ENCODE data around the gene TM6SF1.
"Not testable (repeated sequence)": the region's sequence is repeated elsewhere in the genome, so short reads cannot be mapped to it uniquely, and the experiment has no call there.

Gene TM6SF1

DNA sequence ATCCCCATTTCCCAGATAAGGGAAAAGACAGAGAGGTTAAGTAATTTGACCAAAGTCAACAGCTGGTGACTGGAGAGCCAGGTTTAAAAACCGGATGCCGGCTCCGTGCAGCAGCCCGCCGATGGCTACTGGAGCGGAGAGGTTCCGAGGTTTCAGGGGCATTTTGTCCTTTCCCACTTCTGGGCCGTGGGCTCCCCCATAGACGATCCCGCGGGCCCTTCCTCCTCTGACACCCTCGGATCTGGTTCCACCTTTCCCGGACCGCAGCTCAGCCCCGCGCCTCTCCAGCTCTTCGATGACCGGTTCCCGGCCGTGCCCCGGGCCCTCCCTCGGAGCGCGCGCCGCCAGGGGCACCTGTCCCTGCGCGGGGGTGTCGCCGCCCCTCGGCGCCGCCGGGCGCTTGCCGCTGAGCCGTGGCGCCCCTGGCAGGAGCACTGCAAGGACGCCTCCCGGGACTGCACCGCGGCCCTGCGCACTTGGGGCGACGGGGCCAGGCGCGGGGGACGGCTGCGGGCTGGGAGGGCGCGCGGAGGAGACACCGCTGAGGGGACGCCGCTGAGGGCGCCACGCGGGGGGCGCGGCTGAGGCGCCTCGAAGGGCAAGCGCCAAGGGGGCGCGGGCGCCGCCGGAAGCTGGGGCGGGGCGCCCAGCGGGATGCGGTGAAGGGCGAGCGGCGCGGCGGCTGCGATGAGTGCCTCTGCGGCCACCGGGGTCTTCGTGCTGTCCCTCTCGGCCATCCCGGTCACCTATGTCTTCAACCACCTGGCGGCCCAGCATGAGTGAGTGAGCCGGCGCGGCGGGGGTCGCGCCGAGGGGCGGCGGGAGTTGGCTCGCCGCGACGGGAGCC, at the start of gene TM6SF1:
Gene TM6SF1 (plus strand): TSS at position 652 of the 847 bp plus-strand sequence. CDS start 36 bp downstream, at position 688.
- DNase-seq: no peak

DNA sequence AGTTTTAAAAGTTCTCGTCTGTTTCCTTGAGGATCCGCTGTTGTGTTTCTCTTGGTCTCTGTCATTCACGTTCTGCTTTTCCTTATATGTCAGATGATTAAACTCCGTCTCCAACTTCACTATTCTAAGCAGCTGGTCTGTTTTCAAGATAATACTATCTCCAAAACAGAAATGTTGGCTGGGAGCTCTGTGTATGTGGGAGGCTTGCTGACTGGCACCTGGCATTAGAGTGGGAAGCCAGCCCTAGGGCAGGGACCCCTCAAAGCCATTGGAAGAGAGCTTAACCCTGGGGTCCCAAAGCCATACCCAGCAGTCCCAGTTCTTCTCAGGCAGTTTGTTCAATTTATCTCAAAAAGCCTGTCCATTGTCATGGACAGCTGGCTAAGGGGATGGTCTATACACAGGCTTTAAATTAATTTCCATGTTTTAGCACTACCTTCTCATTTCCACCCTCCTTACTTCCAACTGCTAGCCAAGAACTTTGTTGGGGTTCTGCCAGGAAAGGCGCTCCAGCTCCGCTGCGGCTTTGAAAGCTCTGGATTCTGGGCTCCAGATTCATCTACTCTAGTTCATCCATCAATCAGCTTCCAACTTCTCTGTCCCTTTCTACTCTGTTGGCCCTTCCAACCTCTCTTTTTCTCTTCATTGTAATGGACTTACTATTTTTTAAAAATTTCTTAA, 49.6 kb upstream of the TM6SF1 start:
- no peak for DNase-seq

DNA sequence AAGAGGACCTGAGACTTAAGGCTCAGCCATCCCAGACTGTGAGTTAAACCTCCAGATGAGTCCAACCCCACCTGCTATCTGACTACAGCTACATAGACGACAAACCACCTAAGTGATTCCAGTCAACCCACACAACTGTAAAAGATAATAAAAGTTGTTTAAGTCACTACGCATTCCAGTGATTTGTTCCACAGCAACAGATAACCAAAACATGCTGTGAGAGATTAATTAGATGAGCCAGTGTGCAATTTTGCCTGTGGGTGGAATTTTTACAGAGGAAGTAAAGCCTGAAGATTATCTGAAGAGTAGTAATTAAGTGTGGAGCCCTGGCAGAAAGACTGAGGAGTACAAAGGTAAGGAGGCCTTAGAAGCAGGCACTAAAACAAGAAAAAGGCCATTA, 45.8 kb upstream of the TM6SF1 start:
- no peak for DNase-seq

DNA sequence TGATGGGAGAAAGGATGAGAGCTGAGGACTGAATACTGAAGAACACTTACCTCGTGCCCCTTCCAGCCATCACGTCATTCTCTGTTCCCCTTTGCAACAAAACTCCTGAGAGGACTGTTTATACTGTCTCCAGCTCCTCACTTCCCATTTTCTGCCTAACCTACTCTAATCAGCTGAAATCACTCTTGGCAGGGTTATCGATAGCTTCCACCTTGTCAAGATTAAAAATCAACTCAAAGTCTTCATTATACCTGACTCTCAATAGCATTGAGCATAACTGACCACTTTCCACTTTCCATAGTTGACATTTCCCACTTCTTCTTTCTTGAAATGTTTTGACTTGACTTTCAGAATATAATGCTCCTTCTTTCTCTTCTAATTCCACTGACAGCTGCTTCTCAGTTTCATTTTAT, 44.7 kb upstream of the TM6SF1 start:
- DNase-seq: no peak

DNA sequence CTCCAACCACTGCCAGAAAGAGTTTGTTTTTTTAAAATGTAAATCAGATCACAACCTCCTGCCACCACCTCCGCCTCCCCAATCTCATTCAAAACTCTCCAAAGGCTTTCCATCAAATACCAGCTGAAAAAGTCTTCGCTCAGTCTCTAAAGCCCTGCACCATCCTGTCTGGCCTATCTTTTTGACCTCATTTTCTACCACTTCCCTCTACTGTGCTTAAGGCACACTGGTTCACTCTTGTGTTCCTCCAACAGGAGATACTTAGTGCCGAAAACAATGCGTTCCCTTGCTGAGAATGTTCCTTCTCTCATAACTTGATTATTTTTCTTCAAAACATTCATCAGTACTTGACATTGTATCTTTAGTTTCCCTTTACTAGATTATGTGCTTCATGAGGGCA, 43.9 kb upstream of the TM6SF1 start:
- no peak for DNase-seq

DNA sequence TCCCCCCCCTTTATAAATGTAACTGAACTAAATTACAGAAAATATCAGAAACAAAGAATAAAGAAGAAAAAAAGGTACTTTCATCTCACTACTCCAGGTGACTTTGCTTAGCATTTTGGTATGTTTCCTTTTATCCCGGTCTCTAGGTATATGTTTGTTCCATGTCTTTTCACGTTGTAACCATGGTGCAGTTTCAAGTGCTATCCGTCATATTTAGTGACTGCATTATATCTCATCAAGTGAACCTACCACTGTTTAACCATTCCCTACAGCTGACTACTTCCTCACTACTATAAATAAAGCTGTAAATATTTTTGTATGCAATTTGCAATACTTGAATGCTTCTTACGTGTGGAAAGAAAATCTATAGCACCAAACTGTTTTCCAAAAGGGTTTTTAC, 42.6 kb upstream of the TM6SF1 start:
- no peak for DNase-seq

DNA sequence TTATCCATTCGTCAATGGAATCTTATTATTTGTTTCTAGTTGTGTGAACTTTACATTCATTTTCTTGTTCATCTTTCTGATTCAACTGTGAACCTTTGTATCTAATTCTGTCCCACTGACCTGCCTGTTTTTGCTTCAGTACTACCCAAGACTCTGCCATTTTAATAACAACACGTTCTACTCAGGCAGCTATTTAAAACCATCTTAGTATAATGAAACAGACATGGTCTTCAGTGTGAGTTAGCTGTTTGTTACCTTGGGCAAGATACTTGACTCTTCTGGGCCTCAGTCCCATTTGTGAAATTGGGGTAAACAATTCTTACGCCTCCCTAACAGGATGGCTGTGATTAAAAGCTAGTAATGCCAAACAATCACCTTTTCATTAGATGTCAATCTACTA, 42.0 kb upstream of the TM6SF1 start:
- DNase-seq: no peak

DNA sequence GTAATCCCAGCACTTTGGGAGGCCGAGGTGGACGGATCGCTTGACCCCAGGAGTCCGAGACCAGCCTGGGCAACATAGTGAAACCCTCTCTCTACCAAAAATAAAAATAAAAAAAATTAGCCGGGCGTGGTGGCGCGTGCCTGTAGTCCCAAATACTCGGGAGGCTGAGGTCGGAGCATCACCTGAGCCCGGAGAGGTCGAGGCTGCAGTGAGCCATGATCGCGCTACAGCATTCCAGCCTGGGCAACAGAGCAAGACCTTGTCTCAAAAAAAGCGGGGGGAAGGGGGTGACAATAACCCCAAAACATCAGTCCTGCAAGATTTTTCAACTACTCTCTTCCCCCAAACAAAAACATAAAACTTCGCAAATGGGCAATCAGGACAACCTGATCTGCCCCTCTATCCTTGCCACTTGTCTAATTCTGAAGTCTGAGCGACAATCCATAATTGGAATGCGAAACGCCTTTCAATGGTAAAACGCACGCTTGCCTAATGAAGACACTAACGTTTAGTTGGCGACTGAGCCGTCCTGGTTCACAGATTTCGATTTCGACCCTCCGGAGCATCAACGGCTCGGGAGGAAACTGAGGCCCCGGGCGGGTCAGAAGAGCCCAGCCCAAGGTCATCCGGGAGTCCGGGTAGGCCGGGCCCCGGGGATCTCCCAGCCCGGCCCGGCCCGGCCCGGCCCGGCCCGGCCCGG, 41.3 kb upstream of the TM6SF1 start:
- no peak for DNase-seq

DNA sequence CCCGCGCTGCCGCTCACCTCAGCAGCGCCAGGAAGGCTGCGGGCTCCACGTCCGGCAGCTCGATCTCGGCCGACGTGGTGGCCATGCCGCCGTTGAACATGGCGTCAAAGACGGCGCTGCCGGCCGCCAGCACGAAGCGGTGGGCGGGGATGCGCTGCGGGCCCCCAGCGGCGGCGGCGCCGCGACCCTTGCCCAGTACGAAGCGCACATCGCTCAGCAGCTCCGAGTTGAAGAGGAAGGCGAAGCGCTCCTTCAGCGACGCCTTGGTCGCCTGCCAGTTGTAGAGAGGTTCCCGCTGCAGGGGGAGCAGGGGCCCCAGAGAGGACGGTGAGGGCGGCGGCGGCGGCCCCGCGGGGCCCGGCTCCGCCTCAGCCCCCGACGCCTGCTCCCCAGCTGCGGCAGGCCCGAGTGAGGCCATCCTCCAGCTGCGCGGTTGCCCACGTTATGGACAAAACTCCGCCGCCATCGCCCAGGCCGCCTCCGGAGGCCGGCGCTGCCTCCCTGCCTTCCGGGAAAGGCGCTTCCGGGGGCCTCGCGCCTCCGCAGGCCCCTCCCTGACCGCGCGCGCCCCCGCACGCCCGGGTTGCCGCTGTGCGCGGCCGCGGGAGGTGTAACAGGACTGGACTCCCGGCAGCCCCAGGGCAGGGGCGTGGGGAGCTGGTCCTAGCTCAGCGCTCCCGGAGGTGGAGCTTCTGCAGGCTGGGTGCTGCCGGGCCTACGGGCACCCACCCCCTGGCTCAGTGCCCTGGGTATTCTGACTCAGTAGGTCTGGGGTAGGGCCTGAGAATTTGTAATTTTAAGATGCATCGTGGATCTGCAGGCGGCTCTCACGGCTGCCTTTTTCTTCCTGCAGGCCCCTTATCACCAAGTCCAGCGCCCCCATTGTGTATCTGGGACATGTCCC, 40.5 kb upstream of the TM6SF1 start, which contains the start of gene BTBD1:
Gene BTBD1 (minus strand): TSS at position 519 of the 904 bp plus-strand sequence. CDS start 101 bp downstream, at position 418.
- peak; percentile 45 for DNase-seq

DNA sequence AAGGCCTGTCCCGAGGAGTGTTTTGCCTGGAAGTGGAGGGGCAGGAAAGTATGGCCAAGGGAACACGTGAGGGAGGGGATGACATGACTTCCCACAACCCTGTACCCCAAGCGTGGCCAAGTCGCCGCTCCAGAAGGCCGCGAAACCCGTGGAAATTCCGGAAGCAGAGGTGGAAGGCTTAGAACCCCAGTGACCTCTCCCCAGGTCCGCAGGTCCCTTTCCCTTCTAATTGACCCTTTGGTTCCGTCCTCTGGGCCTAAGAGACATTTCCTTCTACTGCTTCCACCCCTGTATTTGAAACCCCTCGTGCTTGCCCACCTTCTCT, 39.8 kb upstream of the TM6SF1 start:
- no peak for DNase-seq

DNA sequence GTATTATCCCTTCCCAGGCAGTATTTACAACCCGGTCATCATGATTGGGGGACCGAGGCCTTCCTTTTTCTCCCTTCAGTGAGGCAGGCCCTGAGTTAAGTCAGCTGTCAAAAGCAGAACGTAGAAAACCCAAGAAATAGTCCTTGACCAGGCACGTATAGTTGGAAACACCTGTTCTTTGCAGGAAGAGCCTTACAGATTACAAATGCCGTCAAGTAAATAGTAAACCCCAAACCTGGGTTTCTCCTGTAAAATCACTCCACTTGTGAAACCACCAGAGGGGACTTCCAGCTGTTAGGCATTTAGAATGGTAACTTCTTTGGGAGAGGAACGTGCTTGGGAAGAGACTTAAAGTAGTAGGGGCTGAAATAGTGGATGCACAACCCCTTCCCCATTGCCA, 39.4 kb upstream of the TM6SF1 start:
- no peak for DNase-seq

DNA sequence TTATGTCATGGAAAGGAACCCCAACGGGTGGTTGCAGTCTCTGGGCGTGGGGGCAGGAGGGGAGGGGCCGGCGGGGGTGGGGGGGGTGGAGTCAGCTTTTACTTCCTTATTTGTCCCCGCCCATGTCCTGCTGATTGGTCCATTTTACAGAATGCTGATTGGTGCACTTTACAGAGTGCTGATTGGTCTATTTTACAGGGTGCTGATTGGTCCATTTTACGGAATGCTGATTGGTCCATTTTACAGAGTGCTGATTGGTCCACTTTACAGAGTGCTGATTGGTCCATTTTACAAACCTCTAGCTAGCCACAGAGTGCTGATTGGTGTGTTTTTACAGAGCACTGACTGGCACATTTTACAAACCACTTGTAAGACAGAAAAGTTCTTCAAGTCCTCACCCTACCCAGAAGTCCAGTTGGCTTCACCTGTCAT, 38.2 kb upstream of the TM6SF1 start:
- not testable (repeated sequence) for DNase-seq

DNA sequence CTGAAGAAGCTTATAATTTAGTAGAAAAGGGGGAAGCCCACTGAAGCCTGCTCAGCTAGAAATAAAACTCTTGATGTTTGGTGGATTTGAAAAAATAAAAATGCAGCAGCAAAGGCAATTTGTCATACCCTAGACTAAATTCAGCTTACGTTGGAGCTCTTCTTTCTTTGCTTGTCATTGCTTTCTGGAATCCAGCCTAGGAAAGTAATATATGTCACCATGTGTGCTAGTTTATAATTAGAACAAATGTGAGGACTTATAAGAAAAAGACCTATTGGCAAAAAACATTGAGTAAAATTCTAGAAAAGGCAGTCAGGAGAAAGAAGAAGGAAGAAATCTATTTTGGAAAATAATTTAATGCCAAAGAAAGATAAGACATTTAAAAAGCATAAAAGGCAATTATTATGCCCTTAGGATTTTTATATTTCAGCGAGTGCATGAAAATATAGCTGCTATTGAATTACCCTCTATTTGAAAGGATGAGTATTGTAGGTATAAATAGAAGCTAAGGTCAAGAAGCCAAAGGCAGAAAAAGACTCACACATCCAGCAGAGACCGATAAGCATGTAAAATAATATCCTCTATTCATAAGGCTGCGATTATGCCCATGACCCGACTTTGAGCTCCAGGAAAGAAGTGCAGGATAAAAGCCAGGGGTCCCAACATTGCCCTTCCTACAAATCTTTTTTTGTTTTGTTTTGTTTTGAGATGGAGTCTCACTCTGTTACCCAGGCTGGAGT, 29.8 kb upstream of the TM6SF1 start:
- no peak for DNase-seq

DNA sequence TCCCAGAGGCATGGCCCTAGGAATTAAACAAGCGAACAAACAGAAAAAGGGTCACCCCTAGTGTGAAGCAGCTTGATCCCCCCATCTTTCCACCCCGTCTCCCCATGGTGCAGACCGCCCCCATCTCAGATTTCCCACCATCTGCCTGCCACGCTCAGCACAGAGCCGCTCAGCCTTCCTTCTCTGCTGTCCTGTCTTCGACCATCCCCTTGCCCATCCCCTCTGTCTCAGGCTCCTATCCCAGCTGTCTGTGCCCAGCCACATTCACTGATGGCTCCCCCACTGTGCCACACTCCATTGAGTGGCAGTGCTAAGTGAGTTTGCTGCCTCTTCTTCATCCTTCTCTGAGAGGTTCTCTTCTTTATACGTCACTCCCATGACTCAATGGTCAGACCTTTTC, 28.7 kb upstream of the TM6SF1 start:
- no peak for DNase-seq

DNA sequence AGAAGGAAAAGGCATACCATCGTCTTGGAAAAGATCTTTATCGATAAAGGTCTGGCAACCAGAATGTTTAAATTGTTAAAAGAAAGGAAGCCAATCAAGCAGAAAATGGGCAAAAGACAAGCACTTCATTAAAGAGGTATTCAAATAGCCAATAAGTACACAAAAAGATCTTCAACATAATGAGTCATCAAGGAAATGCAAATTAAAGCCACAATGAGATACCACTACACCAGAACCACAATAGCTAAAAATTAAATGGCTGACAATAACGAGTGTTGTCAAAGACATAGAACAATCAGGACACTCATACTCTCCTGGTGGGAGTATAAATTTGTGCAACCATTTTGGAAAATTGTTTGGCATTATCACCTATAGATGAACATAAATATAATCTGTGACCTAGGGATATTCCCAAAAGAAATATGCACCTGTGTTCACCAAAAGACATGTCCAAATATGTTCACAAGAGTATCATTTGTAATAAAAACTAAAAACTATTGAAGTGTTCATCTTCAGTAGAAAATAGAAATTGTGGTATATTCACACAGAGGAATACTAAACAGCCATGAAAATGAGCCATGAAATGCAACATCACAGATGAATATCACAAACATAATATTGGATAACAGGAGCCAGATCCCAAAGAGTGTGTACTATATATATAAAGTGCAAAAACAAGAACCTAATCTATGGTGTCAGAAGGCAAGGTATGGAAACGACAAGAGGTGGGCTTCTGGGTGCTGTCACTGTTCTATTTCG, 26.0 kb upstream of the TM6SF1 start:
- DNase-seq: no peak

DNA sequence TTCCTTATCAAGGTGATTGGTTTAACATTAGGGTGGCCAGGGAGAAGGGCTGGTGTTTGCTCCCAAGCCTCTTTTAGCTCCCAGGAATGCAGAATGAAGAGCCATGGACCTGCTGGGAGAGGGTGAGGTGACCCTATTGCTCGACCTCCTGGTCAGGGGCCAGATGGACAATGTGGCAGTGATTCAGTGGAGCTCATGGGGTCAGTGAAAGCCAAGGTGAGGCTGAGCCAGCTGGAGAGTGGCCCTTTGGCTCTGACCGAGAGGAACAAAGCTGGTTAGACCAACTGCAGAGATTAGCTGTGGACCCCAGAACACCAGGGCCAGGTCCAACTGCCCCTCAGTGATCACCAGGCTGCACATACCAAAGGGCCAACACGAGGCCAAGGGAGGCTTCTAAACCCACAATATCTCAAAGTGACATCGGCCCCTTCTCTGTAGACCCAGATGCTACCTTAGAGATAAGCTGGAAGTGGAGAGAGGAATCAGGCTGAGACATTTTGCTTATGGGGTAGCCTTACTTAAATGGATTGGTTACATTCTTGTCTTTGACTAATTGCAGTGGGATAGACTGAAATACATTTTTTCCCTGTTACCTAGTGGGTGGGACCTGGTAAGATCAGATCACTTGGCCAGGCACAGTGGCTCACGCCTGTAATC, 24.6 kb upstream of the TM6SF1 start:
- no peak for DNase-seq

DNA sequence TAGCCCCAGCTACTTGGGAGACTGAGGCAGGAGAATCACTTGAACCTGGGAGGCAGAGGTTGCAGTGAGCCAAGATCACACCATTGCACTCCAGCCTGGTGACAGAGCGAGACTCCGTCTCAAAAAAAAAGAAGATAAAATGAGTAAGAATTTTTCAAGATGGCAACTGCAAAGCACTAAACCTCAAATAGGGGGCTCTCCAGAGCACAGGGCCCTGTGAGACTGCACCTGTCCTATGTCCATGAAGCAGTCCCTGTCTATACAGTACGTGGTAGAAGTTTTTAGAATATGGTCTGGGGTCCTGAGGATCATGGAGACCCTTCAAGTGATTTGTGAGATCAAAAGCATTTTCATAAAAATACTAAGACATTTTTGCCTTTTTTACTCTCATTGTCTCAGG, 22.0 kb upstream of the TM6SF1 start:
- DNase-seq: not testable (repeated sequence)

DNA sequence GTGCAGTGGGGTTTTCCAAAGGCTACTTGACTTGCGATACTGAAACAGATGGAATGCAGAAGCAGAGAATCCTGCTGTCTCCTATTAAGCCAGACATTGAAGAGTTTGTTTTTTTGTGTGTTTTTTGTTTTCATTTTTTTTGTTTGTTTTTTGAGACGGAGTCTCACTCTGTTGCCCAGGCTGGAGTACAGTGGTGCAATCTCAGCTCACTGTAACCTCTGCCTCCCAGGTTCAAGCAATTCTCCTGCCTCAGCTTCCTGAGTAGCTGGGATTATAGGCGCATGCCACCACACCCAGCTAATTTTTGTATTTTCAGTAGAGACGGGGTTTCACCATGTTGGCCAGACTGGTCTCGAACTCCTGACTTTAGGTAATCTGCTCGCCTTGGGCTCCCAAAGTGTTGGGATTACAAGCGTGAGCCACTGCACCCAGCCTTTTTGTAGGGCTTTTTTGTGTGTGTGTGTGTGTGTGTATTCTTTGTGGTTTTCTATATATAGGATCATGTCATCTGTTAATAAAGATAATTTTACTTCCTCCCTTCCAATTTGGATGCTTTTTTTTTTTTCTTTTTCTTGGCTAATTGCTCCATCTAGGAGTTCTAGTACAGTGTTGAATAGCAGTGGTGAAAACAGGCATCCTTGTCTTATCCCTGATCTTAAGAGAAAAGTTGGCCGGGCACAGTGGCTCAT, 21.4 kb upstream of the TM6SF1 start:
- DNase-seq: not testable (repeated sequence)

DNA sequence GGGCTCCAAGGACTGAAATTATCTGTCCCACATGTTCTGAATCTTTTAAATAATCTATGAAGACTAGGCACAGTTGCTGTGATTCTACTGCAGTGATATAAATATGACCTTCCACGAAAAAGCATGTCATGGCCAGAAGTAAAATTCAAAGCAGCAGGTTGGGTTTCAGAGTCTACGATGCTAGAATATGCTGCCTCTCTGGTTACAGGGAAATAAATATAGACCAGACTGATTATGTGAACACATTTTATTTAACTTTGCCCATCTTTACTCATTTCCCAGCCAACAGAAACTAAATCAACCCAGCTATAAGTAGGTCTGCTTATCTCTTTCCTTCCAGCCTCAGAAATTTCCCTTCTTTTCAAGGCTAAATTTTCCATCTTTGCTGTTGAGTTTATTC, 19.9 kb upstream of the TM6SF1 start:
- no peak for DNase-seq

DNA sequence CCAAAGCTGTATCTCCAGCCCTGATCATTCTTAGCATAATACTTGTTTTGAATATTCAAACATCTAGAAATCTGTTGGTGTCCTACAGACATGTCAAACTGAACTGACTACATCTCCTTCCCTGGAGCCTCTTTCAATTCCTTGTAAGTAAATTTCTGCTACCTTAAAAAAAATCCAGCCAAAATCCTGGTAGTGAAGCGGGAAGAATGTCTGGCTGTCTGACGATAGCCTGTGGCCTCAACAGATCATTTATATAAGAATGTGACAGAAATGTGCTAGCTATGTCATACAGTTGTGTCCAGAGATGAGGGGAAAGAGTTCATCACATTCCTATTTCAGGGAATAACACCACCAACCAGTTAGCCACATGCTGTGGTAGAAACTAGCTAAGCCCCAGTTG, 18.6 kb upstream of the TM6SF1 start:
- DNase-seq: no peak
